A673 (cell line): Measurements from ENCODE around the gene DDN.

Experiments
- CTCF ChIP-seq: fragments of 300-800, 200-600 bp; sonication (generic); conservative IDR thresholded peaks from 2 replicates; pipeline ENCODE4 v1.5.1; 2017; ENCODE audit warnings: low read depth, mild to moderate bottlenecking, antibody characterized with exemption, low read length, moderate library complexity, mixed read lengths
- EZH2 ChIP-seq: fragments of 200-600 bp; sonication (generic); IDR thresholded peaks from 2 replicates; pipeline ENCODE4 v1.6.1; 2017; ENCODE audit warnings: borderline replicate concordance, low read depth, mild to moderate bottlenecking, mixed read lengths, antibody characterized with exemption, low read length; ENCODE audit not compliant: poor library complexity, severe bottlenecking

DNA sequence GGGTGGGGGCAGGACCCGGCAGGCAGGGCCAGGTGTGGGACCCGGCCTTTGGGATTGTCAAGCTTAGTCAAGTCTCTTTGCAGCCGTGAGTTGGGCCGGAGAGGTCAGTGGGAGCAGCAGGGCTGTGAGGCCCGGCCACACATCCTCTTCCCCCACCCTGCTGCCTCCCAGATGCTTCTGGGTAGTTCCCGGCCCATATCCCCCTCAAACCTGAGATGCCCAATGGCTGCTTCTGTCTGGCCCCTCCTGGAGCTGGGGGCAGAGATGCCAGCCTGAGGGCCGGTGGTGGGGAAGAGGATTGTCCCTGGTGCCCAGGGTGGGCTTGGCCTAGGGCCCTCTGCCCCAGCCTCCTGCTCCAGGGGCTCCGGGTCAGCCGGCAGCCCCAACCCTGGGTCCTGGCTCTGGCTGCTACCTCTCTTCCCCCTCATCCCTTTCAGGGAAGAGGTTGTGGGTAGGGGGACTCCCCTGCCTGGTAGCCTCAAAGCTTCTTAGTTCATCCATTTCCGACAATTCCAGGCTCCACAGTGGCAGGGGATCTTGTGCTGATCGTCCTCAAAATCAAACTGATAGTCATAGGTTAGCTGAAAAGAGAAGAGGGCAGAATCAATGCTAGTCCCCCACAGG, 22.2 kb upstream of the DDN start:
- no peak for TF ChIP-seq CTCF
- TF ChIP-seq EZH2: no peak
